Measurements from ENCODE around the gene DNAJC4.

DNA sequence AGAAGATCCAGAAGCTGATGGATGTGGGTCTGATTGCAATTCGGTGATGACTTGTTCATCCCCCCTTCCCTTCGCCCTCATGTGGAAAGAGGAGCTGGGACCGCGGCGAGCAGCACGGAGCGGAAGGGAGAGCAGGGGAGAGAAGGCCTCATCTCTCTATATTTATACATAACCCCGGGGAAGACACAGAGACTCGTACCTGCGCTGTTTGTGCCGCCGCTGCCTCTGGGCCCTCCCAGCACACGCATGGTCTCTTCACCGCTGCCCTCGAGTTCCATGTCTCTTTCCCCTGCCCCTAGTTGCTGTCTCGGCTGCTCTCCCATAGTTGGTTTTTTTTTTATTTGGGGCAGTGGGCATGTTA, 26.3 kb upstream of the DNAJC4 start:
- TF ChIP-seq, protein P1, sequence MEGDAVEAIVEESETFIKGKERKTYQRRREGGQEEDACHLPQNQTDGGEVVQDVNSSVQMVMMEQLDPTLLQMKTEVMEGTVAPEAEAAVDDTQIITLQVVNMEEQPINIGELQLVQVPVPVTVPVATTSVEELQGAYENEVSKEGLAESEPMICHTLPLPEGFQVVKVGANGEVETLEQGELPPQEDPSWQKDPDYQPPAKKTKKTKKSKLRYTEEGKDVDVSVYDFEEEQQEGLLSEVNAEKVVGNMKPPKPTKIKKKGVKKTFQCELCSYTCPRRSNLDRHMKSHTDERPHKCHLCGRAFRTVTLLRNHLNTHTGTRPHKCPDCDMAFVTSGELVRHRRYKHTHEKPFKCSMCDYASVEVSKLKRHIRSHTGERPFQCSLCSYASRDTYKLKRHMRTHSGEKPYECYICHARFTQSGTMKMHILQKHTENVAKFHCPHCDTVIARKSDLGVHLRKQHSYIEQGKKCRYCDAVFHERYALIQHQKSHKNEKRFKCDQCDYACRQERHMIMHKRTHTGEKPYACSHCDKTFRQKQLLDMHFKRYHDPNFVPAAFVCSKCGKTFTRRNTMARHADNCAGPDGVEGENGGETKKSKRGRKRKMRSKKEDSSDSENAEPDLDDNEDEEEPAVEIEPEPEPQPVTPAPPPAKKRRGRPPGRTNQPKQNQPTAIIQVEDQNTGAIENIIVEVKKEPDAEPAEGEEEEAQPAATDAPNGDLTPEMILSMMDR (optimal IDR thresholded peaks at IDR 0.05 in 1 of 3, IDR thresholded peaks at IDR 0.05 in 1 of 3, conservative IDR thresholded peaks at IDR 0.05 in 1 of 3; ENCODE audit: extremely low read depth in 1 of 3, insufficient read depth in 2 of 3, low read length in 3 of 3) = no peak
- no peak for TF ChIP-seq EZH2 (IDR thresholded peaks at IDR 0.05; ENCODE audit: low read length)
